GM12878 (cell line): ENCODE measurements around the gene ERFL. TPM values are rescaled to one million over a fixed set of nuclear protein-coding genes. Genes with fewer than 3 reads are reported as not detected.

Source experiments
- ATAC-seq: fragments of 200-7000 bp; cut with Tn5 transposase; 3 replicates; pipeline ENCODE4 v1.9.1; 2020; ENCODE audit warnings: mild to moderate bottlenecking, moderate library complexity
- BruUV-seq: library from RNA; stranded (reverse); fragments of 400-500 nt; replicated peaks from 2 replicates; lab custom pipeline; 2021; lab: Mats Ljungman, UMichigan
- CTCF ChIA-PET: fragments of 300-600 bp; sonication (Branson Sonifier 250); formaldehyde crosslinking; extraction: SDS; loops from one replicate; lab custom pipeline; 2021; ENCODE audit warnings: inconsistent platforms; lab: Yijun Ruan, JAX
- POLR2A ChIA-PET: fragments of 350-600 bp; formaldehyde crosslinking; extraction: SDS; loops from one replicate; lab custom pipeline; 2021; ENCODE audit warnings: inconsistent platforms; lab: Charles Lee
- RAD21 ChIA-PET: fragments of 300-600 bp; sonication (Branson Sonifier 250); formaldehyde crosslinking; loops from one replicate; lab custom pipeline; 2023; ENCODE audit warnings: antibody characterized with exemption; ENCODE audit not compliant: unreplicated experiment; lab: Charles Lee
- SMC1A ChIA-PET: fragments of 300-600 bp; sonication (Branson Sonifier 250); formaldehyde crosslinking; loops from one replicate; lab custom pipeline; 2023; ENCODE audit not compliant: unreplicated experiment, uncharacterized antibody; lab: Charles Lee
- DNase-seq: peaks from one replicate; pipeline ENCODE4 v3.0.0-alpha.2; 2011; ENCODE audit warnings: low read depth, low spot score
- FAIRE-seq: peaks from 3 replicates; lab custom pipeline; 2011; peaks lifted over from hg19 to GRCh38; lab: Jason Lieb, UNC
- H2AFZ ChIP-seq: 2 replicates; pipeline ENCODE4 v1.6.0; 2011; ENCODE audit warnings: low read depth, low read length, control low read depth; ENCODE audit not compliant: control insufficient read depth
- H3K27ac ChIP-seq: 2 replicates; pipeline ENCODE4 v1.5.1; 2011; ENCODE audit warnings: control low read depth; ENCODE audit not compliant: control insufficient read depth, insufficient read depth
- H3K27me3 ChIP-seq, 2 experiments: replicated peaks in 1 of 2; 2 replicates each; pipeline versions ENCODE4 v1.6.0 to v1.6.1; 2011; ENCODE audit warnings: low read length in 1 of 2; ENCODE audit not compliant: control insufficient read depth in 2 of 2, insufficient read depth in 2 of 2
- H3K36me3 ChIP-seq, 2 experiments: 2 replicates each; pipeline ENCODE4 v1.5.1; 2011; ENCODE audit warnings: low read length in 1 of 2; ENCODE audit not compliant: control insufficient read depth in 2 of 2, insufficient read depth in 2 of 2
- H3K4me1 ChIP-seq: 2 replicates; pipeline ENCODE4 v1.6.1; 2011; ENCODE audit warnings: mild to moderate bottlenecking, low read length, moderate library complexity, mixed read lengths; ENCODE audit not compliant: control insufficient read depth, insufficient read depth
- H3K4me2 ChIP-seq: 2 replicates; pipeline ENCODE4 v1.6.0; 2011; ENCODE audit warnings: control low read depth; ENCODE audit not compliant: control insufficient read depth, insufficient read depth
- H3K4me3 ChIP-seq: fragments of 200-600 bp; sonication (generic); 2 replicates; pipeline ENCODE4 v1.5.1; 2016
- H3K79me2 ChIP-seq: 2 replicates; pipeline ENCODE4 v1.6.0; 2011; ENCODE audit warnings: low read length; ENCODE audit not compliant: control insufficient read depth, insufficient read depth
- H3K9ac ChIP-seq: 2 replicates; pipeline ENCODE4 v1.8.0; 2011; ENCODE audit warnings: low read length, control low read depth, mixed read lengths; ENCODE audit not compliant: control insufficient read depth, insufficient read depth
- H3K9me3 ChIP-seq: replicated peaks from 3 replicates; pipeline ENCODE4 v1.5.1; 2011; ENCODE audit warnings: mild to moderate bottlenecking, low read length; ENCODE audit not compliant: control insufficient read depth, insufficient read depth
- H4K20me1 ChIP-seq: 2 replicates; pipeline ENCODE4 v1.6.0; 2011; ENCODE audit not compliant: control insufficient read depth, insufficient read depth
- BRCA1 ChIP-seq: IDR thresholded peaks from 2 replicates; pipeline ENCODE4 v1.6.1; 2011; ENCODE audit warnings: low read depth, low read length, improper control_type of control experiment
- HCFC1 ChIP-seq: fragments of 150-350 bp; IDR thresholded peaks from 2 replicates; pipeline ENCODE4 v1.6.1; 2014; ENCODE audit warnings: low read length
- IKZF2 ChIP-seq, 2 experiments: fragments of 450-650 bp; IDR thresholded peaks; 2 replicates each; pipeline ENCODE4 v1.6.1; 2017; ENCODE audit warnings: mild to moderate bottlenecking in 2 of 2, moderate library complexity in 2 of 2
- SPI1 ChIP-seq: IDR thresholded peaks from 2 replicates; pipeline ENCODE4 v1.6.1; 2011; ENCODE audit warnings: low read depth, mild to moderate bottlenecking, low read length, moderate library complexity, borderline replicate concordance; ENCODE audit not compliant: insufficient read depth
- ZNF217 ChIP-seq: fragments of 450-650 bp; IDR thresholded peaks from 2 replicates; pipeline ENCODE4 v1.6.1; 2017; ENCODE audit warnings: antibody characterized with exemption, mild to moderate bottlenecking
- WGBS: methylation state at CpG from one replicate; pipeline ENCODE4 v1.1.6; 2016; ENCODE audit warnings: low lambda C conversion rate; ENCODE audit not compliant: insufficient replicate concordance, insufficient coverage; ENCODE audit errors: missing lambda C conversion rate; 5-methylcytosine and 5-hydroxymethylcytosine counted together
- in situ Hi-C: fragments of 300-500 bp; cut with MboI; formaldehyde crosslinking; loops from 9 replicates; pipeline ENCODE4 v1.14.3; 2018; ENCODE audit warnings: mixed read lengths
- intact Hi-C: fragments of 100-400 bp; cut with micrococcal nuclease; formaldehyde crosslinking; loops from one replicate; pipeline ENCODE4 v1.14.2; 2022; ENCODE audit not compliant: unreplicated experiment
- polyA plus RNA-seq, 11 experiments: library from polyadenylated mRNA; depleted of rRNA in 4 of 11; unstranded in 6 of 11; stranded (reverse) in 5 of 11; fragments of >200 nt; fragmentation: Nextera tagmentation in 4 of 11; fragmentation: Illumina TruSeq in 1 of 11; extraction: Ambion mirVana in 4 of 11; extraction: Trizol in 1 of 11; gene quantifications; 1 replicate in 1 of 11; 2 replicates in 10 of 11; pipeline versions ENCODE4 v1.2.1 to v1.2.3, GENCODE V29; 2011 to 2016; ENCODE audit warnings: inconsistent platforms in 2 of 11, missing spikeins in 2 of 11, low read depth in 1 of 11
- total RNA-seq, 4 experiments: library from RNA; depleted of rRNA in 3 of 4; stranded (reverse); fragments of >200 nt in 3 of 4; fragmentation: Illumina TruSeq in 1 of 4; extraction: Trizol in 1 of 4; gene quantifications; 2 replicates each; pipeline versions ENCODE4 v1.2.1 to v1.2.3, GENCODE V29; 2013 to 2021
- TF ChIP-seq, protein P1 (sequence below), 3 experiments: IDR thresholded peaks in 2 of 3; conservative IDR thresholded peaks in 1 of 3; 2 replicates each; pipeline ENCODE4 v1.5.1; 2011; ENCODE audit warnings: low read depth in 3 of 3, low read length in 3 of 3, mild to moderate bottlenecking in 3 of 3, control low read depth in 2 of 3, moderate library complexity in 2 of 3, inconsistent platforms in 1 of 3, mixed read lengths in 1 of 3; ENCODE audit not compliant: control insufficient read depth in 2 of 3, insufficient read depth in 1 of 3; ENCODE audit errors: extremely low read depth in 1 of 3

The ERFL gene
- total and polyA plus RNA-seq, 10 of the 15 experiments (the other 5 are each of a cell fraction or from before 2014, with no cell fraction given), result 0.04 to 0.10 (median 0.05) TPM; not detected in 7

GRCh38 chr19:41923045-41923788 is 5.0 kb downstream of the ERFL start (continued):
- TF ChIP-seq IKZF2 (IDR thresholded peaks at IDR 0.05) (peak in 1 of 2 experiments; percentile 19; a peak in 1 of 4 replicates), SPI1 (peak; percentile 47; the same call in 1 of the 2 replicates), HCFC1 (no peak), BRCA1 (no peak)

GRCh38 chr19:41922585-41922984 is 5.7 kb downstream of the ERFL start:
- no peaks in the 10 kb centered on the region; the same call in 2 of the 3 replicates for H3K9me3 ChIP-seq
- DNase-seq, result no peak
- no peak overlapping the region for H3K4me2 ChIP-seq
- POLR2A ChIA-PET, result interaction anchor here (0.6 kb wide), 1 partner anchor 47 kb away, joined by 3 read pairs; no protein-coding TSS in a partner anchor
- no peak overlapping the region for H3K27ac ChIP-seq
- no peak for ATAC-seq
- WGBS, result 64% methylated on average over 15 of the region's 18 CpGs
- in situ Hi-C loops, result no loop called here
- H3K79me2 ChIP-seq, result no peaks in the 10 kb centered on the region
- TF ChIP-seq, protein P1, sequence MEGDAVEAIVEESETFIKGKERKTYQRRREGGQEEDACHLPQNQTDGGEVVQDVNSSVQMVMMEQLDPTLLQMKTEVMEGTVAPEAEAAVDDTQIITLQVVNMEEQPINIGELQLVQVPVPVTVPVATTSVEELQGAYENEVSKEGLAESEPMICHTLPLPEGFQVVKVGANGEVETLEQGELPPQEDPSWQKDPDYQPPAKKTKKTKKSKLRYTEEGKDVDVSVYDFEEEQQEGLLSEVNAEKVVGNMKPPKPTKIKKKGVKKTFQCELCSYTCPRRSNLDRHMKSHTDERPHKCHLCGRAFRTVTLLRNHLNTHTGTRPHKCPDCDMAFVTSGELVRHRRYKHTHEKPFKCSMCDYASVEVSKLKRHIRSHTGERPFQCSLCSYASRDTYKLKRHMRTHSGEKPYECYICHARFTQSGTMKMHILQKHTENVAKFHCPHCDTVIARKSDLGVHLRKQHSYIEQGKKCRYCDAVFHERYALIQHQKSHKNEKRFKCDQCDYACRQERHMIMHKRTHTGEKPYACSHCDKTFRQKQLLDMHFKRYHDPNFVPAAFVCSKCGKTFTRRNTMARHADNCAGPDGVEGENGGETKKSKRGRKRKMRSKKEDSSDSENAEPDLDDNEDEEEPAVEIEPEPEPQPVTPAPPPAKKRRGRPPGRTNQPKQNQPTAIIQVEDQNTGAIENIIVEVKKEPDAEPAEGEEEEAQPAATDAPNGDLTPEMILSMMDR (IDR thresholded peaks at IDR 0.05 in 2 of 3, conservative IDR thresholded peaks at IDR 0.05 in 1 of 3; ENCODE audit: control insufficient read depth in 2 of 3, extremely low read depth in 1 of 3, insufficient read depth in 1 of 3, low read depth in 3 of 3, low read length in 3 of 3), result no peak
- no peak for TF ChIP-seq ZNF217
- H3K36me3 ChIP-seq, result no peaks in the 10 kb centered on the region
- no peak for FAIRE-seq
- H4K20me1 ChIP-seq, result no peaks in the 10 kb centered on the region
- H3K27me3 ChIP-seq, result peaks cover 5 to 6% of the 10 kb centered on the region in 2 experiments; a peak in 3 of 4 replicates
- SMC1A ChIA-PET, result no interaction called here
- CTCF ChIA-PET, result no interaction called here
- H2AFZ ChIP-seq, result no peak overlapping the region
- H3K4me3 ChIP-seq, result no peak overlapping the region
- no TSS peak for BruUV-seq
- RAD21 ChIA-PET, result no interaction called here
- peaks cover 2% of the 10 kb centered on the region; the same call in 1 of the 2 replicates for H3K4me1 ChIP-seq
- H3K9ac ChIP-seq, result no peak overlapping the region
- intact Hi-C loops, result no loop called here
